GM23248 (cell line): Measurements from ENCODE around the gene TLR1.
"Not testable (repeated sequence)": the region's sequence is repeated elsewhere in the genome, so short reads cannot be mapped to it uniquely, and the experiment has no call there.

Experiments
- EZH2 ChIP-seq: fragments of 200-600 bp; sonication (generic); IDR thresholded peaks from 2 replicates; pipeline ENCODE4 v1.6.1; 2018; ENCODE audit warnings: antibody characterized with exemption, mild to moderate bottlenecking; ENCODE audit not compliant: insufficient read depth, poor library complexity, severe bottlenecking
- EZH2phosphoT487 ChIP-seq: fragments of 200-600 bp; sonication (generic); IDR thresholded peaks from 2 replicates; pipeline ENCODE4 v1.6.1; 2018; ENCODE audit warnings: antibody characterized with exemption, moderate library complexity, mild to moderate bottlenecking, low read depth; ENCODE audit not compliant: insufficient read depth

DNA sequence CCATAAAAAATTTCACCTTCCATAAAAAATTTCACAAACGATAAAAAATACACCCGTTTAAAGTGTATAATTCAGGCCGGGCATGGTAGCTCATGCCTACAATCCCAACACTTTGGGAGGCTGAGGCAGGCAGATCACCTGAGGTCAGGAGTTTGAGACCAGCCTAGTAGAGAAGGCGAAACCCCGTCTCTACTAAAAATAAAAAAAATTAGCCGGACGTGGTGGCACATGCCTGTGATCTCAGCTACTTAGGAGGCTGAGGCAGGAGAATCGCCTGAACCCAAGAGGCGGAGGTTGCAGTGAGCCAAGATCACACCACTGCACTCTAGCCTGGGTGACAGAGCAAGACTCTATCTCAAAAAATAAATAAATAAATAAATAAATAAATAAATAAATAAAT, 1.7 kb upstream of the TLR1 start:
- not testable (repeated sequence) for TF ChIP-seq EZH2phosphoT487, EZH2
